ENCODE measurements around the gene DST. TPM values are rescaled to one million over a fixed set of nuclear protein-coding genes. Genes with fewer than 3 reads are reported as not detected.

DST gene
- total and polyA plus RNA-seq, 8 donors = 42.4 to 149 (median 72.4) TPM

DNA sequence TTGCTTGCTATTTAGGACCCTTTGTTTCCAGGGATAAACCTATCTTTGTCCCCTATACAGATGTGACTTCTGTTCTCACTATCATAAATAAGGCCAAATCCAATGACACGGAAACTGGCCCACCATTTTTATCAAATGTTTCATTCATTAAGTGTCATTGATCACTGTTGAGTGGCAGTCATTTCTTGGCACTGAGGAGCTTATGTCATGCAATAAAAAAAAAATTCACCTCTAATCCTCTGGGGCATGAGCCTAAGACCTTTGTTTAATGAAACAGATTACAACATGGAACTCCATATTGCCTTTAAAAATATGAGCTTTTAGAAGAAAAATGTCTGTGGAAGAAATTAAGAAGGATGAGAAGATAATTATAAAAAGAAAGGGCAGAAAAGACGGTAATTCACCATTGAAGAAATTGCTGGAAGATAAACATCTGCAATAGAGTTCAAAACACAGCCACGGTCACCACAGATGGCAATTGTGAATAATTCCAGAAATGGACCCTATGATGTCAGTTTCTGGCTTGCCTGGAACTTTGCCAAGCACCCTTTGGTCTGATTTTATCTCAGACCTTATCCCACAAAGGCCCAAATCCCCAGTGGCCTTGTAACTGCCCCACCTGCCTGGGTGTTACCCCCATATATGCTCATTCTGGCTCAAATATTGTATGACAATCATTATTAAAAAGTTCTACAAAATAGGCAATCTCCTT, 91.1 kb downstream of the DST start:
- TF ChIP-seq, protein P1, sequence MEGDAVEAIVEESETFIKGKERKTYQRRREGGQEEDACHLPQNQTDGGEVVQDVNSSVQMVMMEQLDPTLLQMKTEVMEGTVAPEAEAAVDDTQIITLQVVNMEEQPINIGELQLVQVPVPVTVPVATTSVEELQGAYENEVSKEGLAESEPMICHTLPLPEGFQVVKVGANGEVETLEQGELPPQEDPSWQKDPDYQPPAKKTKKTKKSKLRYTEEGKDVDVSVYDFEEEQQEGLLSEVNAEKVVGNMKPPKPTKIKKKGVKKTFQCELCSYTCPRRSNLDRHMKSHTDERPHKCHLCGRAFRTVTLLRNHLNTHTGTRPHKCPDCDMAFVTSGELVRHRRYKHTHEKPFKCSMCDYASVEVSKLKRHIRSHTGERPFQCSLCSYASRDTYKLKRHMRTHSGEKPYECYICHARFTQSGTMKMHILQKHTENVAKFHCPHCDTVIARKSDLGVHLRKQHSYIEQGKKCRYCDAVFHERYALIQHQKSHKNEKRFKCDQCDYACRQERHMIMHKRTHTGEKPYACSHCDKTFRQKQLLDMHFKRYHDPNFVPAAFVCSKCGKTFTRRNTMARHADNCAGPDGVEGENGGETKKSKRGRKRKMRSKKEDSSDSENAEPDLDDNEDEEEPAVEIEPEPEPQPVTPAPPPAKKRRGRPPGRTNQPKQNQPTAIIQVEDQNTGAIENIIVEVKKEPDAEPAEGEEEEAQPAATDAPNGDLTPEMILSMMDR (IDR thresholded peaks at IDR 0.05) = no peak
- FAIRE-seq = no peak
- no peak for ATAC-seq
- H3K27me3 ChIP-seq = no peaks in the 10 kb centered on the region
- 82 to 87% methylated on average over 3 of the region's 3 CpGs for WGBS, 2 donors
- H3K9me3 ChIP-seq = no peaks in the 10 kb centered on the region
- DNase-seq = no peak
- H3K27ac ChIP-seq = no peak overlapping the region
- peaks cover 0 to 6% (median 0%) of the 10 kb centered on the region in 3 donors for H3K36me3 ChIP-seq
- H3K4me1 ChIP-seq = no peaks in the 10 kb centered on the region
- intact Hi-C loops (cut with DNase I) = loop anchor here in 1 of 3 donors (5.0 kb wide), 1 partner anchor 184 kb away; no protein-coding TSS in a partner anchor
- H3K4me3 ChIP-seq = no peak overlapping the region

DNA sequence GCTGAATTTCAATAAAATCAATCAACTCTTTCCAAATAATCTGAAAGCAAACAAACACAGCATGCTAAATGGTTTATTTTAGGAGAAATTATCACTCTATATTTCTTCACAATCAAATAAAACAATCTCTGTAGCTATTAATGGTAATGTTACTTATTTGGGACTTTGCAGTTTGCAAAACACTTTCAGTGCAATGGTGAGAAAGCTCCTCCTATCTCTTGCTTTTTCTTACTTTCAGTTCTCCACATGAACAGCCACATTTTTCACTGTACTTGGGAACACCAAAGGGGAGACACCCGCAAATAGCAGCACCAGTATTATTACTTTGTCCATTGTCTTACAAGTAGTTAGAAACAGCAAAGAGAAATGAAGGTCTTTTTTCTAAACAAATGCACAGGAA, 92.4 kb downstream of the DST start:
- intact Hi-C loops (cut with DNase I) = loop anchor here in 1 of 3 donors (5.0 kb wide), 1 partner anchor 183 kb away; no protein-coding TSS in a partner anchor
- peaks cover 0 to 6% (median 0%) of the 10 kb centered on the region in 3 donors for H3K36me3 ChIP-seq
- no peaks in the 10 kb centered on the region for H3K27me3 ChIP-seq
- no peaks in the 10 kb centered on the region for H3K9me3 ChIP-seq
- TF ChIP-seq, protein P1 (IDR thresholded peaks at IDR 0.05) = no peak
- H3K27ac ChIP-seq = no peak overlapping the region
- ATAC-seq = no peak
- FAIRE-seq = peak; percentile 39
- 53 to 68% methylated on average over 1 of the region's 1 CpG for WGBS, 2 donors
- H3K4me1 ChIP-seq = no peaks in the 10 kb centered on the region
- no peak overlapping the region for H3K4me3 ChIP-seq
- no peak for DNase-seq

DNA sequence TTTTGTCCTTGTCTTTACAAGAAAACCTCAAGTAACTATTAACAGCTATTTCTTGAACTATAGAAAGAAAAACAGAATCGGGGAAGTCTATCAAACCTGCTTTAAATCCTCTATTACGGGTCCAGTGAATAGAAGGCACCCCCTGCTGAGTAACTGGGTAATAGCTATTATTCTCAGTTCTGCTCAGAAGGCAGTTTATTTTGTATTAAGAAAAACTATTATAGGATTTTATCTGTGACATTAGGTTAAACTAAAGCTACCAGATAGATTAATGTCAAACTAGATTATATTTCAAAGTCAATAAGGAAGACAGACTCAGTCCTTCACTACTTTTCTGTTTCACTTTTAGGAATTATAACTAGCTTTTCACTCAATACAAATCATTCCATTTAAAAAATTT, 93.7 kb downstream of the DST start:
- H3K4me3 ChIP-seq = no peak overlapping the region

GRCh38 chr6:56547687-56548086, 95.0 kb downstream of the DST start:
- TF ChIP-seq, protein P1 (IDR thresholded peaks at IDR 0.05) = no peak
- Histone ChIP-seq H3K36me3 (no peaks in the 10 kb centered on the region), H3K4me3 (no peak overlapping the region), H3K27ac (no peak overlapping the region), H3K4me1 (no peaks in the 10 kb centered on the region), H3K27me3 (no peaks in the 10 kb centered on the region), H3K9me3 (no peaks in the 10 kb centered on the region)
- no peak for FAIRE-seq
- no peak for ATAC-seq
- WGBS, 2 donors = 86 to 98% methylated on average over 1 of the region's 1 CpG
- intact Hi-C loops (cut with DNase I) = no loop called here
- no peak for DNase-seq

More for the DNA sequence above, 93.7 kb downstream of the DST start:
- H3K27me3 ChIP-seq = no peaks in the 10 kb centered on the region
- no peak for FAIRE-seq
- no peaks in the 10 kb centered on the region for H3K9me3 ChIP-seq
- intact Hi-C loops (cut with DNase I) = no loop called here
- no peak for DNase-seq
- peak in 3 of 4 donors; percentile 82 to 92 (median 91) for ATAC-seq
- TF ChIP-seq, protein P1 (IDR thresholded peaks at IDR 0.05) = peak in 1 of 4 donors; percentile 38
- H3K36me3 ChIP-seq = no peaks in the 10 kb centered on the region
- WGBS, 2 donors = 5 to 6% methylated on average over 2 of the region's 2 CpGs
- H3K27ac ChIP-seq = no peak overlapping the region
- H3K4me1 ChIP-seq = no peaks in the 10 kb centered on the region
